ENCODE results near the gene BCL2L14.
A peak's percentile ranks its signal among the peaks of the same experiment; 100 is the strongest.

BCL2L14 gene, protein sequence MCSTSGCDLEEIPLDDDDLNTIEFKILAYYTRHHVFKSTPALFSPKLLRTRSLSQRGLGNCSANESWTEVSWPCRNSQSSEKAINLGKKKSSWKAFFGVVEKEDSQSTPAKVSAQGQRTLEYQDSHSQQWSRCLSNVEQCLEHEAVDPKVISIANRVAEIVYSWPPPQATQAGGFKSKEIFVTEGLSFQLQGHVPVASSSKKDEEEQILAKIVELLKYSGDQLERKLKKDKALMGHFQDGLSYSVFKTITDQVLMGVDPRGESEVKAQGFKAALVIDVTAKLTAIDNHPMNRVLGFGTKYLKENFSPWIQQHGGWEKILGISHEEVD

DNA sequence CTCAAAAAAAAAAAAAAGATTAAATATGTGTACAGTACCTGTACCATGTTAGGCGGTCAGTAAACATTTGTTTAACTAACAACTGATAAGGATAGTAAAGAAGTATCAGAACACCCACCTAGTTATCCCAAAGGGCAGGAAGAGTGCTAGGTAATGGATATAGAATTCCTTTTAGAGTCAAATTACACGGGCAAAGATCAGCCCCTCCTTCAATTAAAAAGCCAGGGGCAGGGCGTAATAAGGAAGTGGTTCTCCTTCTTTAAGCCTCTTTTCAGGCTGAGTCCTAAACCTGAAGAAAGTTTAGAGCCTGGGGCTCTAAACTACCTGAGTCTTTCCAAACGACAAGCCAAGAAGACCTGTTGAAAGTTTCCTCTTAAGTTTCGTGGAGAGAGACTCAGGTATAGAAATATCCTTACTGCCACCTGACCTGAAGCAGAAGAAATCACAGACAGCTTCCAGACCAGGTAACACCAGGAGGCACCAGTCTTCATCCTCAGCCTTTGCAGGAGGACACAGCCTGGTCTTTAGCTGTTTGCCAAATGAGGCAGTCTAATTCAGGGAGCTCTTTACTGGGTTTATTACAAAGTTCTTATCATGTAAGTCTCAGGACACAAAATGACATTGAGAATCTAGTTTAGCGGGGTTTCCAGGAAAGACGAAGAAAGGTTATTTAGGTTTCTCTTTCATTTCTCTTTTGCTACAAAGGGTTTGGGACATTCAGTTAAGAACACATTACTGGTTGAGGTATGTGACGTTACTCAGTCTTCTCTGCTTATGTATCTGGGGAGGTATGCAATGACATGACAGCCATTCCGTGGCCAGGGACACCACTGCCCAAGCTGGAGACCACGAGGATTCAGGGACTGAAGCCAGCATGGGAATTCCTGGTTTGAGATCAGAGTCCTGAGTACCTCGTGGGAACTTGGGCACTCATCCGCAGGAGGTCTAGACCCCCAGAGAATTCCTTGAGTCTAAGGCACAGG lies at the start of gene BCL2L14:
BCL2L14 (plus strand) TSS at position 266 of the 983 bp plus-strand sequence. CDS start 8,367 bp downstream, outside the sequence.
- DNase-seq (ENCODE audit: low read depth, low spot score) = peak; percentile 28

DNA sequence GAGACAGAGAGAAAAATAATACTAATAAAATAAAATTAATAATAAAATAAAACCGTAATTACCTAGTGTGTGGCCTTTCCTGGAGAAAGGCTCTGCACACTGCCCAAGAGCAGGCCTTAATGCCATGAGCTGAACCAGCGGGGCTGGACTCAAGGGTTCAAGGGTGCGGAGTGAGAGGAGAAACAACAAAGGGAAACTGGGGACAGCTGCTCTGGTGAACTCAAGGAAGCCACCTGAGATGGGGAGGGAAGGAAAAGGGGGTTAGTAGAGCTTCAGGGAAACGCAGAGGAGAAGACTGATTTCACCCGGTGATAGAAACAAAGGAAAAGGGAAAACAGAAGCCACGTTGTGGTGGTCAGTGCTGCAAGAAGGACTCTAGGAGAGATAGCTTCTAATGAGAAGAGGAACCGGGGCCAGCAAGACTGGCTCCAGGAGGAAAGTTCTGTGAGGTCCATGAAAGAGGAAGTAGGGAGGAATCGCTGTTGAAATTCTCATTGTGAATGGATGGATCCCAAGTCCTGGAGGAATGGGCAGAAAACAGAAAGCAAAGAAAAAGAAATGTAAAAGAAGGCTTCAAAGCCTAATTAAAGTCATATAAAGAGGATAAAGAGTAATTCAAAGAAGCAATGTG lies 48.3 kb upstream of the BCL2L14 start:
- no peak for DNase-seq (ENCODE audit: low read depth, low spot score)

DNA sequence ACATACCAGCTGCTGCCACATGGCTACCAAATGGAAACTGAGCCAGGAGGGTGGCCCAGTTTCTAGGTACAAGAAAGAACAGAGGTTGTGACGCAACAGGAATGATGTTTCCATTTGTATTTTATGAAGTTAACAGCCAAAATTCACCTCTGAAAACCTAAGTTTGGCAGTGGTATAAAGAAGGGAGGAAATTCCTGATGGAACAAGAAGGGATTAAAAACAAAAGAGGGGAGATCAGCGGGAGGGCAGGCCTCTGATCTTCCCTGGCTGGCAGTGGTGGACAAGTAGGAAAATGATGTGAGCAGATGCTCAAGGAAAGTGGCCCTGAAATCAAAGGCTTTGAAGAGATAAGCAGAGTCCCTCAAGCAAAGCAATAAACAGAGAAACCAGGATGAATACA lies 47.3 kb upstream of the BCL2L14 start:
- DNase-seq (ENCODE audit: low read depth, low spot score) = no peak

DNA sequence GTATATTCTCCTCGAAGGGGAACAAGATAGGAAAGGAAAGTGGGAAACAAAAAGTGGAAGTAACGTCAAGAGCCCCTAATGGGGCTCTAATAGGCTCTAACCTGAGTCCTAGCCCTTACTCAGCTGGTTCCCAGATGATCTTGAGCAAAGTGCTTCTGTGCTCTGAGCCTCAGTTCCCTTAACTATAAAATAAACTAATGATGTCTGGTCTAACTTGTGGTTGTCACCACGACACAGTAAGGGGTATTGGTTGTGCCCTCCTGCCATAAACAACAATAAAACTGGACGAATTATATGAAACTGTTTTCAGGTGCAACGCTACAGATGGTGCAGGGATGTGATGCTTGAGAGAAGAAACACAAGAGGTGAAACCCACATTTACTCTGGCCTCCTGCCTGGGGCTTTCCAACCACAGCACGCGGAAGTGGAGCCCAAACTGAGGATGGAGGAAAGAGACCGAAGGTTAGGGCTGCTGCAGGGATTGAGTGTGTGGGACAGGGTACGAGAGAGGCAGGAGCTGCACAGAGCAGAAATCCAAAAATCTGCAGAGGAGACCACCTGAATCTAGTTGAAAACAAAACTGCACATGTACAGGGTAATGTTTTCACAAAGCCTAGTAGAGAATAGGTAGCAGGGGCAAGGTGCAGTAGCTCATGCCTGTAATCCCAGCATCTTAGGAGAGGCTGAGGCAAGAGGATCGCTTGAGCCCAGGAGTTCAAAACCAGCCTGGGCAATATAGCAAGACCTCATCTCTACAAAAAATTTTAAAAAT lies 45.6 kb upstream of the BCL2L14 start:
- peak; percentile 72 for DNase-seq (ENCODE audit: low read depth, low spot score)

DNA sequence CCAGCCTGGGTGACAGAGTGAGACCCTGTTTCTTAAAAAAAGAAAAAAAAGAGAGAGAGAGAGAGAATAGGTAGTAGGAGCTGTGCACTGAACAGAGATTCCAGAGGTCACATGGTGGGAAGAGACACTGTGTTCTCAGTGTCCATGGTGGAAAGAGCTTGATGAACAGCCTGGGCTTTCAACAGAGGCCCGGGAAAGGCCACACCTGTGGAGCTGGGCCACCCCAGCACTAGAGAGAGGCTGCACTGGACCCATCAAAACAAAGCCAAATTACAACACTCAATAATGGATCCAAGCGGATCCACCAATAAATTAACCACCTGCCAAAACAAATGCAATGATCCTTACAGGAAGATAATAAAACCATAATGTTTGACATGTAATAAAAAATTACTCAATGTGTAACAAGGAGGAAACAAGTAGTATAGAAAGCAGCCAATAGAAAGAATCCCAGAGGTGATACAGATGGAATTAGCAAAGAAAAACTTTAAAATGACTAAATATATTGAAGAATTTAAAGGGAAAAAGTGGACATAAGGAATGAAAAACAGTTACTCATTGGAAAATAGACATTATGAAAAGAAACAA lies 44.8 kb upstream of the BCL2L14 start:
- DNase-seq (ENCODE audit: low read depth, low spot score) = no peak

DNA sequence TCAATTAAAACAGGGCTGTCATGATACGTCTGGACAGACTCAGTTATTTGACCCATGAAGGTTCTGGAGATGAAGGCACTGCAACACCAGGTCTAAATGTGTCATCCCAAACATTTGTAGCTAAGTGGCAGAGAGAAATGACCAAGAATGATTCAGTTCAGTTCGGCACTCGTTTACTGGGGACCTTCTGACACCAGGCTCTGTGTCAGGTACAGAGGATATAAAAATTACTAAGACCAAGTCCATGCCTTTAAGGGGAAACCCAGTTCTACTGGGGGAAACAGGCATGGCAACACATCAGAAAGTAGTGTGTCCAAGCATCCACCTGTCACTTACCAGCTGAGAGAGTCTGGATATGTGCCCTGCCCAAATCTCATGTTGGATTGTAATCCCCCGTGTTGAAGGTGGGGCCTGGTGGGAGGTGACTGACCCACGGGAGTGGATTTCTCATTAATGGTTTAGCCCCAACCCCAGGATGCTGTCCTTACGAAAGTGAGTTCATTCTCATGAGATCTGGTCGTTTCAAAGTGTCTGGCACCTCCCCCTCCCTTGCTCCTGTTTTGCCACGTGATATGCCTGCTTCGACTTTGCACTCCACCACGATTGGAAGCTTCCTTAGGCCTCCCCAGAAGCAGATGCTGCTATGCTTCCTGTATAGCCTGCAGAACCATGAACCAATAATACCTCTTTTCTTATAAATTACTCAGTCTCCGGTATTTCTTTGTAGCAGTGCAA lies 41.9 kb upstream of the BCL2L14 start:
- no peak for DNase-seq (ENCODE audit: low read depth, low spot score)

DNA sequence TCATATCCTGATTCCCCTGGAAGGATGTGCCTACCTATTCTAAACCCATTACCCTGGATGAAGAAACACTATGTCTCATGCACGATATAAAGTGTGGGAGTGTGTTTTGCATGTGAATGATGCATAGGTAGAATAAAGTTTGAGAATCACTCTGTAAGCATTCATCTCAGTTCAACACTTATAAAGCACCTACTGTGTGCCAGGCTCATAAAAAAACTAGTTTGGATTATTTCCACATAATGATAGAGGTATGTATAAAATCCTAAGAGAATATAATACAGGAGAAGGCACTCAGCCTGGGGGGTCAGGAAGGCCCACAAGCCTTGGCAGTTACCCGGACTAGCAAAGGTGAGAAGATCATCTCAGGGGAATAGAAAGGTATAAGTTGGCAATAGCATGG lies 41.1 kb upstream of the BCL2L14 start:
- DNase-seq (ENCODE audit: low read depth, low spot score) = no peak

DNA sequence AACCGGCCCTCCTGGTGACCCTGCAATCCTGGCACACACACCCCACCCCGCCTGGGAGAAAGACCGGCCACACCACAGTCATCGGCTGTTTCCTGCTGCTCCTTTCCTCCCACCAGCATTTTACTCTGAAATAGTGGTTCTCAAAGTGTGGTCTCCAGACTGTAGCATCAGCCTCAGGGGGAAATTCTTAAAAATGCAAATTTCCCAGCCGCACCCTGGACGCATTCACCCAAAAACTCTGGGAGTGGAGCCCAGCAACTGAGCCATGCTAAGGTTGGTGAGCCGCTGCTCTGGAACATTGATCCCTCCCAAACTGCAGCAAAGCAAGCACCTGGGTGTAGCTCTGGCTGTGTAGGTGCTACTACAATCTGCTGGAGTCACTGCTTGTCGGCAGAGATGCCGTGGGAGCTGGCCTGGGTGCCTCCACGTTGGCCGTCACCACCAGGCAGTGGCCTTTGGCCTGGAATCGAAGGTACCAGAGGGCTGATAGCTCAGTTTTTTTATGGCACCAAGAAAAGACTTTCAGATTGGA lies 38.4 kb upstream of the BCL2L14 start:
- peak; percentile 33 for DNase-seq (ENCODE audit: low read depth, low spot score)

DNA sequence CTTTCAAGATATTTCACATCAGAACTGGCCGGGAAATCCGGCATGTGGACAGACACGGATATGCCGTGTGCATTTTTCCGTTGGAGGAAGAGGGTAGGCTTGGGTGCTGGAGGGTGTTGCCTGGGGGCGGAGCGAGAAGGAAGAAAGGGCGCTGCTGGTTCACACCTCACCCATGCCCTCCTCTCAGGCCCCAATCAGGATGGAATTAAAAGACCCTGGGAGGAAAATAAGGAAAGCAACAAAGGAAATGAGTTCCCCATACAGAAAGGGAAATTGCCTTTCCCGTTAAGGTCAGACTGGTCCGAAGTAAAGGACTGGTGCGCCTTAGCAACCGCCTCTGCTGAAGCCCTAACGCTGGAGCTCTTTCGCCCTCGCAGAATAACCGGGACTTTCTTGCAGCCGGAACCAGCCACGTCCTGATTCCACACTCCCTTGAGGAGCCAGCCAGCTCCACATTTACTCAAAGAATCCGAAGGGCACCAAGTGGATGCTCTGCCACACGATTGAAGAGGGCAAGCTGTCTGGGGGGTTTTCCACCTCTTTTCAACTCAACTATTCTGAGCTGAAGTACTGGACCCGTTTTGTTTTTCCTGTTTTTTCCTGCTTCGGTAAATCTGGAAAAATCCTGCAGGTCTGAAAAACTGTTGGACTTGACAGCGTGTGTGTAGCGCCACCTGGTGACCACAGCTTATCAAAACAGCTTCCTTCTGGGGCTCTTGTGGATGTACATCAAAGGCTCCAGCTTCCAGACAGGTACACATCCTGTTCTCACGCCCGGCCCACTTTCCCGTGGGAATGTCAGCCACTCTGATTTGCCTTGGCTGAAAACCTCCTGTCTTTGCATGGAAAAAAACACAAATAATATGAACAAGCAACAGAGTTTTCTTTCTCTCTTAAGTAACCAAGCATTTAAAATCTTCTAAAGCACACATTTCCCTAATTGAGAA lies 37.6 kb upstream of the BCL2L14 start:
- peak; percentile 92 for DNase-seq (ENCODE audit: low read depth, low spot score)

DNA sequence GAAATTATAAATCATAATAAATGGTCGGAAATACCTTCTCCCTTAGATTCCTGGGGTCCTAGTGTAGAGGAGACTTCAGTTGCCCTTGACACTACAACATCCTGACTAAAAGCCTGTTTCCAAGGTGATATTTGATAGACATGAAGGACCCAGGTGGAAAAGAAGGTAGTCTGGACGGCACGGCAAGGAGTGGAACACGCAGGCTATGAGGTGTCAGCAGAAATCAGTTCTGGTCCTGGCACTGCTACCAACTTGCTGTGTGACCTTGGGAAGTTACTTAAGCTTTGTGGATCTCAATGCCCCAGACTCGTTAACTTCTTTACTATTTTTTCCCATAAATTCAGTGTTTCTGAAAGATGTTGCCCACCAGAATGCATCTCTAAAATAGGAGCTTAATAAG lies 36.9 kb upstream of the BCL2L14 start:
- no peak for DNase-seq (ENCODE audit: low read depth, low spot score)

DNA sequence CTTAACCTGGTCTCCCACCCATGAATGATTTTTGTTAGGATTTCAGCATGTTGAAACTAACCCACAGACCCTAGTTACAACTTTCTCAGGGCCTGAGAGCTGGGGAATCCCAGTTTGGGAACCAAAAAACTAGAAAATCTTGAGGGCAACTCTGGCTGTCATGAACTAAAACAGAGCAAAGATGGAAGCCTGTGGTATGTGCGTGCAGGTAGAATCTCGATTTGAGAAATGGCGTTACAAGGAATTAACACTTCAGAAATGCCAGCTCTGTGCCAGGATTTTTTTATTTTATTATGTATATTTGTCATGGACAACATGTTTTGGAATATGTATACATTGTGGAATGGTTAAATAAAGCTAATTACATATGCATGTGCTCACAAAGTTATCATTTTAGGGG lies 36.4 kb upstream of the BCL2L14 start:
- no peak for DNase-seq (ENCODE audit: low read depth, low spot score)

DNA sequence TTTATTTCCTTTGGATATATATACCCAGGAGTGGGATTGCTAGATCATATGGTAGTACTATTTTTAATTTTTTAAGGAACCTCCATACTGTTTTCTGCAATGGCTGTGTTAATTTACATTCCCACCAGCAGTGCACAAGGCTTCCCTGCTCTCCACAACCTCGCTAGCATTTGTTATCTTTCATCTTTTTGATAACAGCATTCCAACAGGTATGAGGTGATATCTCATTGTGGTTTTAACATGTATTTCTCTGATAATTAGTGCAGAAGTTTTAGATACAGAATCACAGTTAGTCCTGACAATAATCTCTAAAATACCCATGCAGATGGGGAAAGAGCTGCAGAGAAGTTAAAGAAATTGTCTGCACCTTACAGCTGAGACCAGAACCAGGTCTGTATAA lies 35.5 kb upstream of the BCL2L14 start:
- DNase-seq (ENCODE audit: low read depth, low spot score) = no peak

DNA sequence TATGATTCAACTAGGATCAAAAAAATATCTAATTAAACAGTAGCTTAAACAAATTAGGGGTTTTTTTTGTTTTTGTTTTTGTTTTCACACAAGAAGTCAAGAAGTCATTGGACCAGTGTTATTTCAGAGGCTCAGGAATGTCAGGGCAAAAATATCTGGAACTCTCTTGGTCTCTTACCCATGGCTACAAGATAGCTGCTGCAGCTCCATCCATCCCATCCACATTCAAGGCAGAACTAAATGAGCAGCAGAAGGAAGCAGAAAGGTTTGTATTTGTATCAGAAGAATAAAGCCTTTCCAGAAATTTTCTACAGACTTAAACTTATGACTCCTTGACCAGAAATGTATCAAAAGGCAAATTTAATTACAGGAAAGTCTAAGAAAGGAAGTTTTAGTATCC lies 33.8 kb upstream of the BCL2L14 start:
- no peak for DNase-seq (ENCODE audit: low read depth, low spot score)

DNA sequence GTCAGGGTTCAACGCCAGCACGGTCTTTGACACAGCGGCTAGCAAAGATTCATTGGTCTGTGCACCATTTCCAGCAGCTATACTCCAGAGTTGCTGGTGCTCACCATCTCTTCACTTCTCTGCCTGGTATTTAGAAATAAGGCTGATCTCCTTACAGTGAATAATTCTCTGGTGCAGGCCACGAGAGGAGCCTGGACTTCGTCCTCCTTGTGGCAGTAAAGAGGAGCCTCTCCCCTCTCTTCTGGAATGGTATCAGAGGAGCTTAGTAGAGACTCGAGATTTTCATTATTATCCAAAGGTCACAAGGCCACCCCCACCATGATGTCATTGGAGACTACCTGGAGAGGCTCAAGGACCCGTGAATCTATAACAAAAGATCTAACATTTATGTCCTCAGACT lies 30.8 kb upstream of the BCL2L14 start:
- no peak for DNase-seq (ENCODE audit: low read depth, low spot score)

DNA sequence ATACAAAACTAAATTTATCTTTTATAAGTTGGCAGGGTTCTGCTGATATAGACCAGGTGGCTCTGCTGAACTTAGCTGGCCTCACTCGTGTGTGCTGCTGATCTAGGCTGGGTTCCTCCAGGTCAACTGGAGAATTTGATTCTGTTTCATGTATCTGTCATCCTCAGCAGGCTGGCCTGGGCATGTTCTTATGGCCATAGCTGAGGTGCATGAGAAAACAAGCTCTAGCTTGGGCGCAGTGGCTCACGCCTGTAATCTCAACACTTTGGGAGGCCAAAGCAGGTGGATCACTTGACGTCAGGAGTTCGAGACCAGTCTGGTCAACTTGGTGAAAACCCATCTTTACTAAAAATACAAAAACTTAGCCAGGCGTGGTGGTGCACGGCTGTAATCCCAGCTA lies 24.3 kb upstream of the BCL2L14 start:
- no peak for DNase-seq (ENCODE audit: low read depth, low spot score)

DNA sequence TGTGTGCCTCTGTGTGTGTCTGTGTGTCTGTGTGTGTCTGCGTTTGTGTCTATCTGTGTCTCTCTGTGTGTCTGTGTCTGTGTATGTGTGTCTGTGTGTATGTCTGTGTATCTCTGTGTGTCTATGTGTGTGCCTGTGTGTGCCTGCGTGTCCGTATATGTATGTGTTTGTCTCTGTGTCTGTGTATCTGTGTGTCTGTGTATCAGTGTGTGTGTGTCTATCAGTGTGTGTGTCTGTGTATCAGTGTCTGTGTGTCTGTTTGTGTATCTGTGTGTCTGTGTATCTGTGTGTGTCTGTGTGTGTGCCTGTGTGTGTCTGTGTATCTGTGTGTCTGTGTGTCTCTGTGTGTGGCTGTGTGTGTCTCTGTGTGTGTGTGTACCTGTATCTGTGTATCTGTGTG lies 23.1 kb upstream of the BCL2L14 start:
- no peak for DNase-seq (ENCODE audit: low read depth, low spot score)

DNA sequence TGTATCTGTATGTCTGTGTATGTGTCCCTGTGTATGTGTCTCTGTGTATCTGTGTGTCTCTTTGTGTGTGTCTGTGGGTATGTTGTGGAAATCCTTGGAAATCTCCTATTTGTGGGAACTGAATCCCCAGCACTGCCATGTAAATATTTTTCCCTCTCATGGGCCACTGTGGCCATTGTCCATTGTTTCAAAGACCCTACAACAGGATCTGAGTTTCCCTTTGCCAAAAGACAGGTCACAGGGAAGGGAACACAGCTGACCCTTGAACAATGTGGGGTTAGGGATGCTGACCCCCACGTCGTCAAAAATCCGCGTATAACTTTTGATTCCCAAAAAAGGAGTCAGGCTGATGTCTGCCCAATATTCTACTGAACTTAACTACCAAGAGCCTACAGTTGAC lies 22.5 kb upstream of the BCL2L14 start:
- DNase-seq (ENCODE audit: low read depth, low spot score) = no peak

DNA sequence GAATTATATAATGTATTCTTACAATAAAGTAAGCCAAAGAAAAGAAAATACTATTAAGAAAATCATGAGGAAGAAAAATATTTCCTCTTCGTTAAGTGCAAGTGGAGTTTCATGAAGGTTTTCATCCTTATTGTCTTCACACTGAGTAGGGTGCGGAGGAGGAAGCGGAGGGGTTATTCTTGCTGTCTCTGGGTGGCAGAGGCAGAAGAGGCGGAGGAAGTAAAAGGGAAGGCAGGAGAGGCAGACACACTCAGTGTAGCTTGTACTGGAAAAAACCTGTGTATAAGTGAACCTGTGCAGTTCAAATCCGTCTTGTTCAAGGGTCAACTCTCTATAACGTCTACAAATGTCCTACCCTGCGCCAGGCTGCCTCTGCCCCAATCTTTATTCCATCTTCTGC lies 22.0 kb upstream of the BCL2L14 start:
- DNase-seq (ENCODE audit: low read depth, low spot score) = no peak

DNA sequence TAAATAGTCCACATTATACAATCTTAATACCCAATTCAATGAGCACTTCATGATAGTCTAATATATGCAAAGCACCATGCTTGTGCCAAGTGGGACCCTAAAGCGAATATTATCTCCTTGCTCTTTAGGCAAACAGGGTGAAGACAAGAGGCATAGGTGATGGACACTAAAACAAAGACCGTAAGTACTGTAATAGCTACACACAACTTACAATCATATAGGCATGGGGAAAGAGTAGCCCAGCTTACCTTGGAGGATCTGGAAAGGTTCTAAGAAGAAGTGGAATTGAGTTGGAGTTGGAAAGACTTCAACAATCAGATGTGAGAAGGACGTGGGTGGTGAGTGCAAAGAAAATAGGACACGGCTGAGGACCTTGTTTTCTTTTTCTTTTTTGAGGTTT lies 19.1 kb upstream of the BCL2L14 start:
- DNase-seq (ENCODE audit: low read depth, low spot score) = no peak
